Measurements from ENCODE around the gene ASH1L.

Gene ASH1L

DNA sequence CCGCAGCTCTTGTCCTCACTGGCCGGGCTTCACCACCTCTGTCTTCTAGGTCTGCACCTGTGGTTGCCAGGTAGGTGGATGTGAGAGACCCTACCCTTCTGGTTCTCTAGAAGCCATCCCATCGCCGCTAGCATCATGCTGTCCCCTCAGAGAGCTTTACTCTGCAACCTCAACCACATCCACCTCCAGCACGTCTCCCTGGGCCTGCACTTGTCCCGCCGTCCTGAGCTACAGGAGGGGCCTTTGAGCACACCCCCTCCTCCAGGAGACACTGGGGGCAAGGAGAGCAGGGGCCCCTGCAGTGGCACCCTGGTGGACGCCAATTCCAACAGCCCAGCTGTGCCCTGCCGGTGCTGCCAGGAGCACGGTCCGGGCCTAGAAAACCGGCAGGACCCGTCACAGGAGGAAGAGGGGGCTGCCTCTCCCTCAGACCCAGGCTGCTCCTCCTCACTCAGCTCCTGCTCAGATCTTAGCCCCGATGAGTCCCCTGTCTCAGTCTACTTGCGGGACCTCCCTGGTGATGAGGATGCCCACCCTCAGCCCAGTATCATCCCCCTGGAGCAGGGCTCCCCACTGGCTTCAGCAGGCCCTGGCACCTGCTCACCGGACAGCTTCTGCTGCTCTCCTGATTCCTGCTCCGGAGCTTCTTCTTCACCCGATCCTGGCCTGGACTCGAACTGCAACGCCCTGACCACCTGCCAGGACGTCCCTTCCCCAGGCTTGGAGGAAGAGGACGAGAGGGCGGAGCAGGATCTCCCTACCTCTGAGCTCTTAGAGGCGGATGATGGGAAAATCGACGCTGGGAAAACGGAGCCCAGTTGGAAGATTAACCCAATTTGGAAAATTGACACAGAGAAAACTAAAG is 240.7 kb downstream of the ASH1L start:
- TF ChIP-seq CTCF (IDR thresholded peaks at IDR 0.05; ENCODE audit: insufficient read depth, low read depth, low read length, missing control alignments) = no peak
- H3K4me3 ChIP-seq (ENCODE audit: low read depth, low read length) = no peak overlapping the region; the same call in 1 of the 2 replicates
- DNase-seq (ENCODE audit: low read depth) = no peak

DNA sequence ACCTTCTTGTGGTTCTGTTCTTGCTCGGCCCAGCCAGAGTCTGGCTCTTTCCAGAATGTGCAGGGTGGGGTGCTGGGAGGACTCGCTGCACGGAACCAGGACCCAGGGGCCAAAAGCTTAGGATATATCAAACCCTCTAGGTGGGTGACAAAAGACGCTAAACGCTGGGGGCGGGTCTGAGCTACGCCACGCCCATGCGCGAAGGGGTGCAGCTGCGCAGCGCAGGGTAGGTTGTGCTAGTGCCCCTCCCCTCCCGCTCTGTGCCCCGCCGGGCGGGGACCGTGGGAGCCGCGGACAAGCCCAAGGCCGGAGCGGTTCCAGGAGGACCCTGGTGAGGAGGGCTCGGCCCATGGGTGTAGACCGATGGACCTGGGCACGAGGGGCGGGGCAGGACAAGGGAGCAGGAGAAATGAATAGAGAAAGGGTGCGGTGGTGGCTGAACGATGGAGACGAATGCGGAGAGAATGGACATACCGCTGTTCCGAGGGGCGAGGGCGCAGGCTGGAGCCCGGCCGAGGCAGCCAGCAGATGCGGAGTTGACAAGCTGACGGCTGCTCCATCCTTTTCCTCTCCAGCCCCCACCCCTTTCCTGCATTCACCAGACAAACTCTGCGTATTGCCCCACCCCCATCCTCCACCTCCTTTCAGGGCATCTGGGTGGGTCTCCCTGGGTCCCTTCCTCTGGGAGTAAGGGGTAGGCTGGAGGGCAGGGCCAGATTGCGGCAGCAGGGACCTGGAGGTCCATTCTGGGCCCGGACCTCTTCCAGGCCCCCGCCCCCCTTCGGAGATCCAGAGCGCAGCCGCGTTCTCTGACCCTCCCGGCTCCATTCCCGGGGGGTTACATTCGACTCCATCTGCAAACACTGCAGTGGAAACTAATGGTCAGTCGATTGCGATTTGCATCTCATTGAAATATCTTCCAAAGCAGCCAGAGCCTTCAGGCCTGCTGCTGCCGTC is 241.7 kb downstream of the ASH1L start, which contains the start of gene RUSC1:
Gene RUSC1, plus strand, starts transcription at position 234 of the 957 bp plus-strand sequence. CDS start 880 bp downstream, outside the sequence.
- TF ChIP-seq CTCF (IDR thresholded peaks at IDR 0.05; ENCODE audit: insufficient read depth, low read depth, low read length, missing control alignments) = no peak
- DNase-seq (ENCODE audit: low read depth) = peak; percentile 50
- no peak within 1 kb of the TSS for H3K4me3 ChIP-seq (ENCODE audit: low read depth, low read length)

- no peak overlapping the region for H3K4me3 ChIP-seq (ENCODE audit: low read depth, low read length)
- no peak for DNase-seq (ENCODE audit: low read depth)
- TF ChIP-seq CTCF (IDR thresholded peaks at IDR 0.05; ENCODE audit: insufficient read depth, low read depth, low read length, missing control alignments) = no peak
Observed at GRCh38 chr1:155320252-155320651, 242.4 kb downstream of the ASH1L start.

- no peak for DNase-seq (ENCODE audit: low read depth)
- no peak for TF ChIP-seq CTCF (IDR thresholded peaks at IDR 0.05; ENCODE audit: insufficient read depth, low read depth, low read length, missing control alignments)
- no peak overlapping the region for H3K4me3 ChIP-seq (ENCODE audit: low read depth, low read length)
Observed at GRCh38 chr1:155319536-155319935, 243.1 kb downstream of the ASH1L start.

DNA sequence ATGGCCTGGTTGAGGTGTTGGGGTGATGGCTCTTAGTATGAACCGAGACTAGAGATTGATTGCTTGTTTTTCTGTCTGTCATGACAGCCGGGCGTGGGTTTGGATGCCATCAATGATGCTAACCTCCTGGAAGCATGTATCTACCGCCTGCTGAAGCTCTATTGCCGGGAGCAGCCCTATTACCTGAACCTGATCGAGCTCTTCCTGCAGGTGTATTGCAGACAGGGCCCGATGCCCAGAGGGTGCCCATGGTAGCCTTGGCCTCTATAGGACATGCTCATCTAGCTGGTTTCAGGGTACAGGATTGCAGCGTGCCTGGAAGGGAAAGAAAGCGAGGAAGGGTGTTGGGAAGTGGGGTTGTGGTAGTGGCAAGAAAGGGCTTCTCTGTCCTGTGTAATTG is 244.5 kb downstream of the ASH1L start:
- no peak overlapping the region for H3K4me3 ChIP-seq (ENCODE audit: low read depth, low read length)
- TF ChIP-seq CTCF (IDR thresholded peaks at IDR 0.05; ENCODE audit: insufficient read depth, low read depth, low read length, missing control alignments) = no peak
- DNase-seq (ENCODE audit: low read depth) = no peak

- H3K4me3 ChIP-seq (ENCODE audit: low read depth, low read length) = no peak overlapping the region
- TF ChIP-seq CTCF (IDR thresholded peaks at IDR 0.05; ENCODE audit: insufficient read depth, low read depth, low read length, missing control alignments) = no peak
- no peak for DNase-seq (ENCODE audit: low read depth)
Observed at GRCh38 chr1:155316922-155317321, 245.7 kb downstream of the ASH1L start.
